Stimulated activated naive CD8-positive, alpha-beta T cell treated with anti-CD3 and anti-CD28 coated beads, Interleukin-15, Interleukin-2, amounts not matched to agents 100 ng/mL and 50 ng/mL, for 24 hours (primary cell): ENCODE data around the gene PGBD4.

ENCODE experiments used
- H3K27ac Mint-ChIP-seq: one replicate; pipeline ENCODE4 v1.8.0; 2021; ENCODE audit warnings: mild to moderate bottlenecking, mixed read lengths
- H3K27me3 Mint-ChIP-seq: one replicate; pipeline ENCODE4 v1.8.0; 2021; ENCODE audit warnings: mixed read lengths
- H3K36me3 Mint-ChIP-seq: one replicate; pipeline ENCODE4 v1.8.0; 2021; ENCODE audit warnings: low read depth, mixed read lengths
- H3K4me1 Mint-ChIP-seq: one replicate; pipeline ENCODE4 v1.8.0; 2021; ENCODE audit warnings: low read depth, mixed read lengths
- H3K4me3 Mint-ChIP-seq: one replicate; pipeline ENCODE4 v1.8.0; 2021; ENCODE audit warnings: mild to moderate bottlenecking, mixed read lengths
- H3K9me3 Mint-ChIP-seq: one replicate; pipeline ENCODE4 v1.8.0; 2021; ENCODE audit warnings: mixed read lengths

The PGBD4 gene

DNA sequence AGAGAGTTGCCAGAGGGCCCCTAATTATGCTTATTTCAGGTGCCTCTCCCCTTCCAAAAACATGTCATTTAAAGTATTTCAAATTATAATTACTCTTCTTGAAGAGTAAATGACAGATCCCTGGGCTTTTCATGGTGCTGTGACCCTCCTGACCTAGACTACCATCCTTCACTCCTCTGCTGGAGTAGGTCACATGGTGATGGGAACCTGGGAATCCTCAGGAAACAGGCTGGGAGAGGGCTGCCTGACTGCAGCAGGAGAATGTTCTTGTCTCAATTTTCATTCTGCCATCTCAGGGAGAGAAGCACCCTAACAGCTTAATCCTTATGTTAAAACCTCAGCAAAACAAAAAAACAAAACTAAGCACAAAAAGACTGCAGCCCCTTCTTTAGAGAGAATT is 24.6 kb downstream of the PGBD4 start:
- H3K9me3 Mint-ChIP-seq: peaks cover 3% of the 10 kb centered on the region
- H3K27ac Mint-ChIP-seq: no peak overlapping the region
- H3K27me3 Mint-ChIP-seq: no peaks in the 10 kb centered on the region
- no peaks in the 10 kb centered on the region for H3K36me3 Mint-ChIP-seq
- no peak overlapping the region for H3K4me3 Mint-ChIP-seq
- H3K4me1 Mint-ChIP-seq: no peaks in the 10 kb centered on the region

DNA sequence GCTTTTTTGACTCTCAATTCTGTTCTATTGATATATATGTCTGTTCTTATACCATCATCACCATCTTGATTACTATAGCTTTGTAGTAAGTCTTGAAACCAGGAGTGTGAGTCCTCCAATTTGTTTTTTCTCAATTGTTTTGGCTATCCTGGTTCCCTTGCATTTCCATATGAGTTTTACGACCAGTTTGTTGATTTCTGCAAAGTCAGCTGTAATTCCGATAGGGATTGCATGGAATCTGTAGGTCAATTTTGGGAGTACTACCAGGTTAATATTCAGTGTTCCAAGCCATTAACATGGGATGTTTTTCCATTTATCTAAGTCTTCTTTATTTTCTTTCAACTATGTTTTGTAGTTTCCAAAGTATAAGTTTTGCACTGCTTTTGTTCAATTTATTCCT is 27.0 kb downstream of the PGBD4 start:
- Mint-ChIP-seq H3K36me3 (no peaks in the 10 kb centered on the region), H3K4me3 (no peak overlapping the region), H3K27me3 (no peaks in the 10 kb centered on the region), H3K4me1 (no peaks in the 10 kb centered on the region), H3K27ac (no peak overlapping the region), H3K9me3 (peaks cover 3% of the 10 kb centered on the region)

DNA sequence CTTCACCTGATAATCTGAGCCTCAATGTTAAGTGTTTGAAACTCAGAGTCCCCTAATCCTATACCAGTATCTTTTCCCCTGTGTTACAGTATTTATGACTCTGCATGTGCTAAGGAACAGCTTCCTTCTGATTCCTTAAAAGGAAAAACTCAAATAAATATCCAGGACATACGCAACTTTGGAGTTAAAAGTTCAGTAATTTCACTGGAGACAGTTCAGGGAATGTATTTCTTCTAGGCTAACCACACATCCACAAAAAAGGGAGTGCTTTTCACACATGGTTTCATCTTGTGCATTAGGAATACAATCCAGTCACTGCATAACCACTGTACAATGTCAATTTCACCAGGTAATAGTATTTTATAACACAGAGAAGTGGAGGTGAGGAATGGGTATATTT is 31.0 kb downstream of the PGBD4 start:
- Mint-ChIP-seq H3K9me3 (no peaks in the 10 kb centered on the region), H3K27me3 (no peaks in the 10 kb centered on the region), H3K27ac (no peak overlapping the region), H3K36me3 (no peaks in the 10 kb centered on the region), H3K4me1 (no peaks in the 10 kb centered on the region), H3K4me3 (no peak overlapping the region)

DNA sequence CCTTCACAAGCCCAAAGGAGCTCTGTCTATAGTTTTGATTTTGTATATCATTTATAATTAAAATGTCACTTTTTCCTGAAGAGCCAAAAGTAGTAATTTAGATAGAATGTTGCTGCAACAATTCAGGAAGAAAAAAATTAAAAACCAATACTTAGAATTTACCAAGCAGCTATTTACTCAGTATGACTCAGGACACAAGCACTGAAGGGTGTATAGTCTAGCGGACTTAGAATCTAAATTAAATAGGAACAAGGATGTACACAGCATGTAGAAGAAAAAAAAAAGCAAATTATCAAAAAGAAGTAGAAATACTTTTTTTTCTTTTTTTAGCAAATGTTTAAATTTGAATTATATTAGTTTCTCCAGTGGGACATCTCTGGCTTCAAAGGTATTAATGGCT is 31.6 kb downstream of the PGBD4 start:
- no peaks in the 10 kb centered on the region for H3K4me1 Mint-ChIP-seq
- H3K27me3 Mint-ChIP-seq: no peaks in the 10 kb centered on the region
- H3K9me3 Mint-ChIP-seq: no peaks in the 10 kb centered on the region
- no peak overlapping the region for H3K4me3 Mint-ChIP-seq
- no peaks in the 10 kb centered on the region for H3K36me3 Mint-ChIP-seq
- H3K27ac Mint-ChIP-seq: no peak overlapping the region

DNA sequence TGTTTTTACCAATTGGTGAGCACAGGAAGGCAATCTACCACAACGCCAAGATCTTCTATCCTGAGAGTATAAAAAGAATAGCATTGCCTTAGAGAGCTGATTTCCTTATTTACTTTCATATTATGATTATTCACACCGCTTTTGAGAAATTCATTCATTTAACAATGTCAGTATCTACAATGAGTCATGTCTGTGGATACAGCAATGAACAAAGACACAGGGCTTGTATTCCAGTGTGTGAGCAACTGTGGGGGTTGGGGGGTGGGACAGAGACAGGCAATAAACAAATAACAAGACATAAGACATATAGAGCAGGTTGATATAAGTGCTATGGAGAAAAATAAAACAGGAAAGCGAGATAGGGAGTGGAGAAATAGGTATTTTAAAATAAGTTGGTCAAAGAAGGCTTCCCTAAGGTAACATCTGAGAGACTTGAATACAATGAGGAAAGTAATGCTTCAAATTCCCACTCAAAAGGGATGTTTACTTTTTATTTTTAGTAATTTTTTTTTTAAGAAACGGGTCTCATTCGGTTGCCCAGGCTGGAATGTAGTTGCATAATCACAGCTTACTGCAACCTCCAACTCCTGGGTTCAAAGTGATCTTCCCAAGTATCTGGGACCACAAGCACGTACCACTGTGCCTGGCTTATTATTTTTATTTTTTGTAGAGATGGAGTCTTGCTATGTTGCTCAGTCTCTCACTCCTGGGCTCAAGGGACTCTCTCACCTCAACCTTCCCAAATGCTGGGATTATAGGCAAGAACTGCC is 45.7 kb downstream of the PGBD4 start:
- Mint-ChIP-seq H3K9me3 (no peaks in the 10 kb centered on the region), H3K27ac (no peak overlapping the region), H3K27me3 (no peaks in the 10 kb centered on the region), H3K36me3 (peaks cover 46% of the 10 kb centered on the region), H3K4me3 (no peak overlapping the region), H3K4me1 (no peaks in the 10 kb centered on the region)

DNA sequence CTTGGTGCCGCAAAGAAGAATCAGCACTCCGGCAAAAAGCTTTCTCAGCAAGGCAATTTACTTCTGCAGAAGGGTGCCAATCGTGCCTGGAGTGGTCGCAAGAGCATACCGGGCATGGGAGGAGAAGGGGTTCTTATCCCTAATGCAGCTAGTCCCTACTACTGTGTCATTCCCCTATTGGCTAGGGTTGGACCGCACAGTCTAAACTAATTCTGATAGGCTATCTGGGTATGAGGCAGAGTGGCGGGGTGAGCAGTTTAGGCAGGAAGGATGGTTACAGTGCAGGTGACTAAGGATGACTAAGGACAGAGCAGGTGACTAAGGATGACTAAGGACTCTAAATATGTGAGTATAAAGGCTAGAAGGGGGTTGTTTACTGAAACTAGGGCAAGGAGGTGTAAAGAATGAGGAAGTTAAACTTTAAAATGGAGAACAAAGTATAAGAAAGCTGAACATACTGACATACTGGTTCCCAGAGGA is 52.9 kb downstream of the PGBD4 start:
- Mint-ChIP-seq H3K9me3 (peaks cover 36% of the 10 kb centered on the region), H3K4me3 (no peak overlapping the region), H3K27ac (peak overlapping the region; percentile 56), H3K27me3 (no peaks in the 10 kb centered on the region), H3K36me3 (peaks cover 81% of the 10 kb centered on the region), H3K4me1 (no peaks in the 10 kb centered on the region)

DNA sequence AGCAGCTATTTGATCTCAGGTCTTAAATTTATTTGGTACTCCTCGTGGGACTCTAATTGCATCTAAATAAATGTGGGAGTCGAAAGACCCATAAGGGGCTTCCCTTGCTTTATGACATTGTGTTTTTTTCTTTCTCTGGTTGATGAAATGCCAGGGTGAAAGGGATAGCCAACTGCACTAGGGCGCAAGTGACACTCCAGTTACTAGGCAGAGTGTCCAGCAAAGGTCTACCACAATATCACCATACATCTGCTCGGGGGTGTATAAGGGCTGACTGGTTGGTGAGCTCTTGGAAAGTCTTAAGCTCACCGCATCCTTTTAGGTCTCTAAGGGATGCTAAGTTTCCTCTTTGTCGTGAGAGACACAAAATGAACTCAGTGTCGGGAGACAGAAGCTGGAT is 54.0 kb downstream of the PGBD4 start:
- Mint-ChIP-seq H3K36me3 (peaks cover 82% of the 10 kb centered on the region), H3K27ac (no peak overlapping the region), H3K9me3 (peaks cover 43% of the 10 kb centered on the region), H3K4me1 (no peaks in the 10 kb centered on the region), H3K4me3 (no peak overlapping the region), H3K27me3 (no peaks in the 10 kb centered on the region)
